ENCODE results near the gene PLXNA3.

DNA sequence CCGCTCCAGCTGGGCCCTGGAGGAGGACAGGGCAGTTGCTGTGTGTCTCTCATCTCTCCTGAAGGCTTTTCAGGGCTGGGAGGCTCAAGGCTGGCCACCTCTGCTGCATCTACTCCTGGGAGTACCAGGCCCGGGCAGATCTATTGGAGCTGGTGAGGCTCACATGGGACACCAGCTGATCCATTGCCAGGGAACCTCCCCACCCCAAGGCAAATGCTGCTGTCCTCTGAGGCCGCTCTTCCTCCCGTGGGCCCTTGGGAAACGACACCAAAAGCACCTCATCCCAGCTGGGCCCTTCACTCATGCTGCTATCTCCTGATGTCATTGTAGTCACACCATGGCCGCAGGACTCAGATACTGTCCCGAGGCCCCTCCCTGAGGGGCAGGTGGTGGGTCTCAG, 24.7 kb downstream of the PLXNA3 start:
- TF ChIP-seq, protein P1, sequence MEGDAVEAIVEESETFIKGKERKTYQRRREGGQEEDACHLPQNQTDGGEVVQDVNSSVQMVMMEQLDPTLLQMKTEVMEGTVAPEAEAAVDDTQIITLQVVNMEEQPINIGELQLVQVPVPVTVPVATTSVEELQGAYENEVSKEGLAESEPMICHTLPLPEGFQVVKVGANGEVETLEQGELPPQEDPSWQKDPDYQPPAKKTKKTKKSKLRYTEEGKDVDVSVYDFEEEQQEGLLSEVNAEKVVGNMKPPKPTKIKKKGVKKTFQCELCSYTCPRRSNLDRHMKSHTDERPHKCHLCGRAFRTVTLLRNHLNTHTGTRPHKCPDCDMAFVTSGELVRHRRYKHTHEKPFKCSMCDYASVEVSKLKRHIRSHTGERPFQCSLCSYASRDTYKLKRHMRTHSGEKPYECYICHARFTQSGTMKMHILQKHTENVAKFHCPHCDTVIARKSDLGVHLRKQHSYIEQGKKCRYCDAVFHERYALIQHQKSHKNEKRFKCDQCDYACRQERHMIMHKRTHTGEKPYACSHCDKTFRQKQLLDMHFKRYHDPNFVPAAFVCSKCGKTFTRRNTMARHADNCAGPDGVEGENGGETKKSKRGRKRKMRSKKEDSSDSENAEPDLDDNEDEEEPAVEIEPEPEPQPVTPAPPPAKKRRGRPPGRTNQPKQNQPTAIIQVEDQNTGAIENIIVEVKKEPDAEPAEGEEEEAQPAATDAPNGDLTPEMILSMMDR (IDR thresholded peaks at IDR 0.05): no peak
- TF ChIP-seq FOXM1 (IDR thresholded peaks at IDR 0.05; ENCODE audit: low read depth): no peak
- TF ChIP-seq POLR2AphosphoS5 (IDR thresholded peaks at IDR 0.05; ENCODE audit: low read depth, low read length): no peak
- no peak for TF ChIP-seq EP300 (IDR thresholded peaks at IDR 0.05; ENCODE audit: borderline replicate concordance in 1 of 2, low read depth in 1 of 2, low read length in 1 of 2)
- TF ChIP-seq TCF12 (IDR thresholded peaks at IDR 0.05): no peak
- no peak for TF ChIP-seq SMC3 (IDR thresholded peaks at IDR 0.05; ENCODE audit: low read depth, low read length)

Measured in SK-N-SH (cell line).